Neural progenitor cell (in vitro differentiated cells): ENCODE measurements around the gene EZR. TPM values are rescaled to one million over a fixed set of nuclear protein-coding genes. Genes with fewer than 3 reads are reported as not detected.
A peak's percentile ranks its signal among the peaks of the same experiment; 100 is the strongest.

ENCODE experiments used
- DNase-seq: peaks from one replicate; pipeline ENCODE4 v3.0.0-alpha.2; 2016; ENCODE audit warnings: low spot score
- H2AFZ ChIP-seq: fragments of 200-600 bp; sonication (generic); replicated peaks from 2 replicates; pipeline ENCODE4 v1.6.1; 2016; ENCODE audit warnings: antibody characterized with exemption
- H3F3A ChIP-seq: fragments of 200-600 bp; sonication (generic); 2 replicates; pipeline ENCODE4 v1.6.1; 2016; ENCODE audit warnings: antibody characterized with exemption, low read depth
- H3K27ac ChIP-seq: fragments of 200-600 bp; sonication (generic); 2 replicates; pipeline ENCODE4 v1.5.1; 2016; ENCODE audit warnings: mild to moderate bottlenecking
- H3K27me3 ChIP-seq: fragments of 200-600 bp; sonication (generic); 2 replicates; pipeline ENCODE4 v1.6.1; 2016; ENCODE audit warnings: mild to moderate bottlenecking, moderate library complexity
- H3K36me3 ChIP-seq: fragments of 200-600 bp; sonication (generic); 2 replicates; pipeline ENCODE4 v1.5.1; 2016
- H3K4me1 ChIP-seq: fragments of 200-600 bp; sonication (generic); 2 replicates; pipeline ENCODE4 v1.6.1; 2016; ENCODE audit warnings: mixed run types
- H3K4me2 ChIP-seq: fragments of 200-600 bp; sonication (generic); 2 replicates; pipeline ENCODE4 v1.6.1; 2016
- H3K4me3 ChIP-seq: fragments of 200-600 bp; sonication (generic); 2 replicates; pipeline ENCODE4 v1.5.1; 2016
- H3K79me2 ChIP-seq: fragments of 200-600 bp; sonication (generic); 2 replicates; pipeline ENCODE4 v1.6.1; 2016; ENCODE audit warnings: low read depth
- H3K9ac ChIP-seq: fragments of 200-600 bp; sonication (generic); 2 replicates; pipeline ENCODE4 v1.6.1; 2016
- H3K9me3 ChIP-seq: fragments of 200-600 bp; sonication (generic); 2 replicates; pipeline ENCODE4 v1.5.1; 2016; ENCODE audit warnings: low read depth
- H4K20me1 ChIP-seq: fragments of 200-600 bp; sonication (generic); 2 replicates; pipeline ENCODE4 v1.6.1; 2016; ENCODE audit warnings: low read depth
- H3K27ac Mint-ChIP-seq: 3 replicates; pipeline ENCODE4 v1.8.0; 2021; ENCODE audit warnings: mixed read lengths
- H3K27me3 Mint-ChIP-seq: 2 replicates; pipeline ENCODE4 v1.8.0; 2022; ENCODE audit warnings: low read depth, mild to moderate bottlenecking, inconsistent platforms, moderate library complexity, mixed read lengths; ENCODE audit not compliant: insufficient read depth
- H3K36me3 Mint-ChIP-seq: 3 replicates; pipeline ENCODE4 v1.8.0; 2021; ENCODE audit warnings: mixed read lengths
- H3K4me1 Mint-ChIP-seq: 3 replicates; pipeline ENCODE4 v1.8.0; 2021; ENCODE audit warnings: mixed read lengths
- H3K4me3 Mint-ChIP-seq: 3 replicates; pipeline ENCODE4 v1.8.0; 2021; ENCODE audit warnings: mild to moderate bottlenecking, moderate library complexity, mixed read lengths
- H3K9me3 Mint-ChIP-seq: 3 replicates; pipeline ENCODE4 v1.8.0; 2020; ENCODE audit warnings: mixed read lengths
- CTCF ChIP-seq: fragments of 200-600 bp; sonication (generic); IDR thresholded peaks from 2 replicates; pipeline ENCODE4 v1.5.1; 2017; ENCODE audit warnings: antibody characterized with exemption, mild to moderate bottlenecking
- EZH2 ChIP-seq: fragments of 200-600 bp; sonication (generic); IDR thresholded peaks from 2 replicates; pipeline ENCODE4 v1.6.1; 2017; ENCODE audit warnings: antibody characterized with exemption, mild to moderate bottlenecking, moderate library complexity
- EZH2phosphoT487 ChIP-seq: fragments of 200-600 bp; sonication (generic); IDR thresholded peaks from 2 replicates; pipeline ENCODE4 v1.6.1; 2017; ENCODE audit warnings: antibody characterized with exemption
- total RNA-seq: library from RNA; depleted of rRNA; stranded (reverse); fragments of >200 nt; gene quantifications from 2 replicates; pipeline ENCODE4 v1.2.3, GENCODE V29; 2015; ENCODE audit warnings: low replicate concordance

EZR gene
- total RNA-seq, 1 donor from 2014 or later = 52.0 TPM

GRCh38 chr6:158757753-158758090, 61.4 kb downstream of the EZR start:
- H3K27me3 ChIP-seq = no peaks in the 10 kb centered on the region
- no peak overlapping the region for H3K4me3 ChIP-seq
- peak overlapping the region; percentile 10 for H3K4me2 ChIP-seq
- H2AFZ ChIP-seq = no peak overlapping the region
- H4K20me1 ChIP-seq = no peaks in the 10 kb centered on the region
- DNase-seq = no peak
- no peak overlapping the region for H3K27ac ChIP-seq
- no peaks in the 10 kb centered on the region for H3K79me2 ChIP-seq
- Mint-ChIP-seq H3K36me3 (peaks cover 1% of the 10 kb centered on the region), H3K27ac (peak overlapping the region; percentile 59), H3K9me3 (no peaks in the 10 kb centered on the region), H3K27me3 (peaks cover 4% of the 10 kb centered on the region), H3K4me1 (peaks cover 37% of the 10 kb centered on the region), H3K4me3 (no peak overlapping the region)
- TF ChIP-seq EZH2 (no peak), EZH2phosphoT487 (no peak), CTCF (no peak)
- no peaks in the 10 kb centered on the region for H3K36me3 ChIP-seq
- H3K9ac ChIP-seq = no peak overlapping the region
- peaks cover 16% of the 10 kb centered on the region for H3K4me1 ChIP-seq
- H3F3A ChIP-seq = peaks cover 9% of the 10 kb centered on the region
- no peaks in the 10 kb centered on the region for H3K9me3 ChIP-seq

- H3K4me3 ChIP-seq = no peak overlapping the region
- no peaks in the 10 kb centered on the region for H3K36me3 ChIP-seq
- Mint-ChIP-seq H3K4me3 (no peak overlapping the region), H3K4me1 (peaks cover 41% of the 10 kb centered on the region), H3K27ac (peak overlapping the region; percentile 62), H3K36me3 (no peaks in the 10 kb centered on the region), H3K9me3 (no peaks in the 10 kb centered on the region), H3K27me3 (peaks cover 6% of the 10 kb centered on the region)
- DNase-seq = no peak
- no peak overlapping the region for H3K9ac ChIP-seq
- H3K9me3 ChIP-seq = no peaks in the 10 kb centered on the region
- H4K20me1 ChIP-seq = no peaks in the 10 kb centered on the region
- H3K79me2 ChIP-seq = no peaks in the 10 kb centered on the region
- no peaks in the 10 kb centered on the region for H3K27me3 ChIP-seq
- no peak for TF ChIP-seq CTCF
- TF ChIP-seq EZH2 = no peak
- TF ChIP-seq EZH2phosphoT487 = no peak
- H3K4me1 ChIP-seq = peaks cover 20% of the 10 kb centered on the region
- no peak overlapping the region for H3K27ac ChIP-seq
- H2AFZ ChIP-seq = no peak overlapping the region
- H3F3A ChIP-seq = peaks cover 7% of the 10 kb centered on the region
- H3K4me2 ChIP-seq = peak overlapping the region; percentile 10
These were observed 62.0 kb downstream of the EZR start for GRCh38 chr6:158756977-158757752.

GRCh38 chr6:158756126-158756525, 63.0 kb downstream of the EZR start:
- no peaks in the 10 kb centered on the region for H3K9me3 ChIP-seq
- no peaks in the 10 kb centered on the region for H3K36me3 ChIP-seq
- H3K4me3 ChIP-seq = no peak overlapping the region
- H3K4me3 Mint-ChIP-seq = no peak overlapping the region
- H3K4me2 ChIP-seq = no peak overlapping the region
- H3K36me3 Mint-ChIP-seq = no peaks in the 10 kb centered on the region
- no peak overlapping the region for H2AFZ ChIP-seq
- peaks cover 44% of the 10 kb centered on the region for H3K4me1 Mint-ChIP-seq
- no peak overlapping the region for H3K27ac Mint-ChIP-seq
- no peaks in the 10 kb centered on the region for H3K79me2 ChIP-seq
- H3K4me1 ChIP-seq = peaks cover 20% of the 10 kb centered on the region
- TF ChIP-seq EZH2 (no peak), CTCF (no peak), EZH2phosphoT487 (no peak)
- no peak for DNase-seq
- H3K27me3 ChIP-seq = no peaks in the 10 kb centered on the region
- no peak overlapping the region for H3K27ac ChIP-seq
- no peak overlapping the region for H3K9ac ChIP-seq
- H3K9me3 Mint-ChIP-seq = no peaks in the 10 kb centered on the region
- H3F3A ChIP-seq = peaks cover 7% of the 10 kb centered on the region
- no peaks in the 10 kb centered on the region for H4K20me1 ChIP-seq
- H3K27me3 Mint-ChIP-seq = peaks cover 6% of the 10 kb centered on the region
